H9 (cell line): ENCODE results near the gene GALNT15. TPM values are rescaled to one million over a fixed set of nuclear protein-coding genes. Genes with fewer than 3 reads are reported as not detected.

Experiments used
- DNase-seq: peaks from one replicate; pipeline ENCODE4 v3.0.0-alpha.2; 2017
- H2AFZ ChIP-seq: one replicate; pipeline ENCODE4 v1.6.1; 2013; ENCODE audit warnings: mild to moderate bottlenecking, low read length, control low read depth, moderate library complexity
- H2AK5ac ChIP-seq: 2 replicates; pipeline ENCODE4 v1.6.1; 2013; ENCODE audit warnings: low read length, control low read depth, mixed read lengths; ENCODE audit not compliant: insufficient read length
- H2BK120ac ChIP-seq: one replicate; pipeline ENCODE4 v1.6.1; 2013; ENCODE audit warnings: low read depth, mild to moderate bottlenecking, low read length, control low read depth, inconsistent platforms; ENCODE audit not compliant: poor library complexity, severe bottlenecking
- H2BK12ac ChIP-seq: 2 replicates; pipeline ENCODE4 v1.6.1; 2013; ENCODE audit warnings: low read length, control low read depth, mixed read lengths, low read depth; ENCODE audit not compliant: insufficient read length
- H2BK15ac ChIP-seq: 2 replicates; pipeline ENCODE4 v1.6.1; 2013; ENCODE audit warnings: low read depth, low read length, control low read depth
- H2BK20ac ChIP-seq: one replicate; pipeline ENCODE4 v1.6.1; 2013; ENCODE audit warnings: low read depth, mild to moderate bottlenecking, low read length, control low read depth, inconsistent platforms; ENCODE audit not compliant: poor library complexity, severe bottlenecking
- H2BK5ac ChIP-seq: 2 replicates; pipeline ENCODE4 v1.6.1; 2013; ENCODE audit warnings: low read length, control low read depth, mixed read lengths; ENCODE audit not compliant: insufficient read length
- H3K14ac ChIP-seq: 2 replicates; pipeline ENCODE4 v1.6.1; 2013; ENCODE audit warnings: low read length, control low read depth; ENCODE audit not compliant: insufficient read depth
- H3K18ac ChIP-seq: 2 replicates; pipeline ENCODE4 v1.6.1; 2013; ENCODE audit warnings: low read depth, mild to moderate bottlenecking, mixed read lengths, low read length, control low read depth; ENCODE audit not compliant: insufficient read length
- H3K23ac ChIP-seq: 2 replicates; pipeline ENCODE4 v1.6.1; 2013; ENCODE audit warnings: low read length, control low read depth, mixed read lengths, low read depth; ENCODE audit not compliant: insufficient read length
- H3K23me2 ChIP-seq: 2 replicates; pipeline ENCODE4 v1.6.1; 2013; ENCODE audit warnings: low read depth, mild to moderate bottlenecking, mixed read lengths, low read length, control low read depth; ENCODE audit not compliant: insufficient read length, poor library complexity, severe bottlenecking
- H3K27ac ChIP-seq: 2 replicates; pipeline ENCODE4 v1.5.1; 2013; ENCODE audit warnings: low read length, control low read depth, mixed read lengths, low read depth; ENCODE audit not compliant: insufficient read length
- H3K27me3 ChIP-seq: 2 replicates; pipeline ENCODE4 v1.6.1; 2013; ENCODE audit warnings: low read length, control low read depth, inconsistent platforms; ENCODE audit not compliant: insufficient read depth
- H3K4ac ChIP-seq: 2 replicates; pipeline ENCODE4 v1.6.1; 2013; ENCODE audit warnings: low read depth, mild to moderate bottlenecking, control low read depth, inconsistent platforms, low read length, moderate library complexity
- H3K4me1 ChIP-seq: 2 replicates; pipeline ENCODE4 v1.6.1; 2013; ENCODE audit warnings: low read length, control low read depth, inconsistent platforms; ENCODE audit not compliant: insufficient read depth
- H3K4me2 ChIP-seq: 2 replicates; pipeline ENCODE4 v1.6.1; 2013; ENCODE audit warnings: low read length, control low read depth, mixed read lengths; ENCODE audit not compliant: insufficient read length, insufficient read depth
- H3K56ac ChIP-seq: 2 replicates; pipeline ENCODE4 v1.6.1; 2013; ENCODE audit warnings: low read depth, mild to moderate bottlenecking, mixed read lengths, low read length, control low read depth; ENCODE audit not compliant: insufficient read length
- H3K79me1 ChIP-seq: 2 replicates; pipeline ENCODE4 v1.6.1; 2013; ENCODE audit warnings: low read depth, mild to moderate bottlenecking, moderate library complexity, low read length, control low read depth, inconsistent platforms; ENCODE audit not compliant: insufficient read depth, poor library complexity, severe bottlenecking
- H3K79me2 ChIP-seq: 2 replicates; pipeline ENCODE4 v1.6.1; 2013; ENCODE audit warnings: low read length, control low read depth, inconsistent platforms; ENCODE audit not compliant: insufficient read depth
- H3K9ac ChIP-seq: 2 replicates; pipeline ENCODE4 v1.6.1; 2013; ENCODE audit warnings: low read length, control low read depth, mixed read lengths; ENCODE audit not compliant: insufficient read length; ENCODE audit errors: extremely low read depth
- H3K9me3 ChIP-seq: one replicate; pipeline ENCODE4 v1.6.1; 2013; ENCODE audit warnings: low read depth, low read length, inconsistent platforms; ENCODE audit not compliant: control insufficient read depth
- H3T11ph ChIP-seq: one replicate; pipeline ENCODE4 v1.6.1; 2013; ENCODE audit warnings: mild to moderate bottlenecking, low read length, control low read depth, inconsistent platforms
- H4K20me1 ChIP-seq: one replicate; pipeline ENCODE4 v1.6.1; 2013; ENCODE audit not compliant: control insufficient read depth, insufficient read length, insufficient read depth
- H4K5ac ChIP-seq: 2 replicates; pipeline ENCODE4 v1.6.1; 2013; ENCODE audit warnings: low read depth, mild to moderate bottlenecking, mixed read lengths, low read length, control low read depth; ENCODE audit not compliant: insufficient read length
- H4K8ac ChIP-seq: replicated peaks from 2 replicates; pipeline ENCODE4 v1.6.1; 2013; ENCODE audit warnings: low read length, control low read depth, mixed read lengths, low read depth; ENCODE audit not compliant: insufficient read length
- H4K91ac ChIP-seq: 2 replicates; pipeline ENCODE4 v1.6.1; 2013; ENCODE audit warnings: low read depth, mild to moderate bottlenecking, moderate library complexity, mixed read lengths, low read length, control low read depth; ENCODE audit not compliant: insufficient read length
- H3K27ac Mint-ChIP-seq, 3 experiments: 2 replicates in 2 of 3; 3 replicates in 1 of 3; pipeline ENCODE4 v1.8.0; 2020 to 2021; ENCODE audit warnings: mixed read lengths in 3 of 3, mild to moderate bottlenecking in 1 of 3, moderate library complexity in 1 of 3
- H3K27me3 Mint-ChIP-seq: 2 replicates; pipeline ENCODE4 v1.8.0; 2021; ENCODE audit warnings: low read depth, mild to moderate bottlenecking, moderate library complexity, mixed read lengths
- H3K36me3 Mint-ChIP-seq, 3 experiments: 2 replicates in 2 of 3; 3 replicates in 1 of 3; pipeline ENCODE4 v1.8.0; 2020 to 2021; ENCODE audit warnings: low read depth in 3 of 3, mixed read lengths in 3 of 3; ENCODE audit not compliant: insufficient read depth in 1 of 3
- H3K4me1 Mint-ChIP-seq, 2 experiments: 2 replicates each; pipeline ENCODE4 v1.8.0; 2020; ENCODE audit warnings: mixed read lengths in 2 of 2
- H3K4me3 Mint-ChIP-seq, 2 experiments: 2 replicates in 1 of 2; 3 replicates in 1 of 2; pipeline ENCODE4 v1.8.0; 2020 to 2021; ENCODE audit warnings: mild to moderate bottlenecking in 2 of 2, mixed read lengths in 2 of 2, moderate library complexity in 1 of 2
- H3K9me3 Mint-ChIP-seq, 2 experiments: 2 replicates in 1 of 2; 3 replicates in 1 of 2; pipeline ENCODE4 v1.8.0; 2020; ENCODE audit warnings: mild to moderate bottlenecking in 2 of 2, mixed read lengths in 2 of 2, moderate library complexity in 1 of 2
- CTCF ChIP-seq: fragments of 200-600 bp; sonication (generic); conservative IDR thresholded peaks from 3 replicates; pipeline ENCODE4 v1.8.0; 2021; ENCODE audit warnings: antibody characterized with exemption, mild to moderate bottlenecking
- WGBS: extraction: QIAGEN DNeasy Blood & Tissue Kit; methylation state at CpG from one replicate; pipeline ENCODE4 v1.1.7; 2013; ENCODE audit warnings: missing lambda C conversion rate, low lambda C conversion rate, mixed read lengths; ENCODE audit not compliant: insufficient read length; ENCODE audit errors: extremely low coverage; 5-methylcytosine and 5-hydroxymethylcytosine counted together
- total RNA-seq: library from RNA; stranded (reverse); gene quantifications from 2 replicates; pipeline ENCODE4 v1.2.1, GENCODE V29; 2021

The GALNT15 gene
- total RNA-seq, 1 experiment from 2014 or later, result 0.04 TPM

- no peak overlapping the region for H2BK15ac ChIP-seq
- TF ChIP-seq CTCF, result no peak
- H4K8ac ChIP-seq, result no peak overlapping the region
- no peak overlapping the region for H2BK12ac ChIP-seq
- WGBS, result no CpG with 5 or more reads among the region's 9 CpGs
- H3K4me2 ChIP-seq, result no peak overlapping the region
- no peaks in the 10 kb centered on the region for H3K27me3 ChIP-seq
- H3T11ph ChIP-seq, result no peak overlapping the region
- Mint-ChIP-seq H3K4me3 (no peak overlapping the region), H3K36me3 (no peaks in the 10 kb centered on the region), H3K4me1 (peaks cover 0 to 4% of the 10 kb centered on the region in 2 experiments; a peak in 1 of 4 replicates), H3K27me3 (peaks cover 3% of the 10 kb centered on the region), H3K27ac (no peak overlapping the region), H3K9me3 (no peaks in the 10 kb centered on the region)
- H3K23me2 ChIP-seq, result no peaks in the 10 kb centered on the region
- no peak overlapping the region for H3K18ac ChIP-seq
- no peak overlapping the region for H3K4ac ChIP-seq
- no peak overlapping the region for H3K9ac ChIP-seq
- no peak overlapping the region for H2BK5ac ChIP-seq
- H3K23ac ChIP-seq, result no peak overlapping the region
- no peak for DNase-seq
- H3K4me1 ChIP-seq, result no peaks in the 10 kb centered on the region
- no peaks in the 10 kb centered on the region for H3K9me3 ChIP-seq
- H3K79me1 ChIP-seq, result no peaks in the 10 kb centered on the region
- H3K14ac ChIP-seq, result no peak overlapping the region
- H3K56ac ChIP-seq, result no peak overlapping the region
- H4K5ac ChIP-seq, result no peak overlapping the region
- H4K20me1 ChIP-seq, result no peaks in the 10 kb centered on the region
- no peak overlapping the region for H2BK120ac ChIP-seq
- H3K27ac ChIP-seq, result no peak overlapping the region
- no peak overlapping the region for H2AK5ac ChIP-seq
- H4K91ac ChIP-seq, result no peak overlapping the region
- no peak overlapping the region for H2AFZ ChIP-seq
- H2BK20ac ChIP-seq, result no peak overlapping the region
- H3K79me2 ChIP-seq, result 0 out of 2 replicates have a peak, but pooled peaks cover 2% of the 10 kb centered on the region
Observed at GRCh38 chr3:16243706-16244490, 69.4 kb downstream of the GALNT15 start.
